CD8-positive, alpha-beta memory T cell (primary cell): ENCODE measurements around the gene PRRG1. TPM values are rescaled to one million over a fixed set of nuclear protein-coding genes. Genes with fewer than 3 reads are reported as not detected.
"Not testable (repeated sequence)": the region's sequence is repeated elsewhere in the genome, so short reads cannot be mapped to it uniquely, and the experiment has no call there.

Source experiments
- CTCF ChIA-PET: fragments of 350-600 bp; sonication (Branson Sonifier 250); formaldehyde crosslinking; loops from one replicate; lab custom pipeline; 2021; ENCODE audit warnings: antibody characterized with exemption; lab: Charles Lee
- POLR2A ChIA-PET: fragments of 350-600 bp; sonication (Branson Sonifier 250); formaldehyde crosslinking; loops from one replicate; lab custom pipeline; 2021; ENCODE audit warnings: antibody characterized with exemption; lab: Charles Lee
- DNase-seq, 5 donors: peaks; one replicate each; pipeline versions ENCODE4 v3.0.0 to v3.0.0-alpha.2; 2020 to 2022; ENCODE audit warnings: mixed read lengths in 1 of 5
- H3K27ac ChIP-seq: one replicate; pipeline ENCODE4 v1.7.0; 2013; ENCODE audit warnings: low read depth, mild to moderate bottlenecking, low read length, moderate library complexity
- H3K27me3 ChIP-seq: 2 replicates; pipeline ENCODE4 v1.7.0; 2013; ENCODE audit warnings: low read length, mild to moderate bottlenecking; ENCODE audit not compliant: insufficient read depth, poor library complexity, severe bottlenecking
- H3K36me3 ChIP-seq: 2 replicates; pipeline ENCODE4 v1.7.0; 2013; ENCODE audit warnings: mild to moderate bottlenecking, low read length, moderate library complexity; ENCODE audit not compliant: insufficient read depth
- H3K4me1 ChIP-seq: 2 replicates; pipeline ENCODE4 v1.7.0; 2013; ENCODE audit warnings: mild to moderate bottlenecking, low read length, moderate library complexity; ENCODE audit not compliant: insufficient read depth
- H3K4me3 ChIP-seq: 2 replicates; pipeline ENCODE4 v1.7.0; 2013; ENCODE audit warnings: mild to moderate bottlenecking, low read length
- H3K9me3 ChIP-seq: 2 replicates; pipeline ENCODE4 v1.7.0; 2013; ENCODE audit warnings: mild to moderate bottlenecking, low read length
- H3K27ac Mint-ChIP-seq, 8 donors: one replicate each; pipeline ENCODE4 v1.8.0; 2020 to 2021; ENCODE audit warnings: mixed read lengths in 8 of 8, mild to moderate bottlenecking in 6 of 8, inconsistent platforms in 3 of 8, moderate library complexity in 3 of 8
- H3K27me3 Mint-ChIP-seq, 2 donors: one replicate each; pipeline ENCODE4 v1.8.0; 2020 to 2021; ENCODE audit warnings: mixed read lengths in 2 of 2, mild to moderate bottlenecking in 1 of 2, moderate library complexity in 1 of 2
- H3K36me3 Mint-ChIP-seq, 3 donors: one replicate each; pipeline ENCODE4 v1.8.0; 2020 to 2021; ENCODE audit warnings: mixed read lengths in 3 of 3, inconsistent platforms in 1 of 3, mild to moderate bottlenecking in 1 of 3
- H3K4me1 Mint-ChIP-seq, 3 donors: one replicate each; pipeline ENCODE4 v1.8.0; 2020 to 2021; ENCODE audit warnings: mixed read lengths in 3 of 3, inconsistent platforms in 1 of 3, mild to moderate bottlenecking in 1 of 3
- H3K4me3 Mint-ChIP-seq, 7 donors: one replicate each; pipeline ENCODE4 v1.8.0; 2020 to 2021; ENCODE audit warnings: mixed read lengths in 7 of 7, mild to moderate bottlenecking in 6 of 7, moderate library complexity in 4 of 7, inconsistent platforms in 2 of 7
- H3K9me3 Mint-ChIP-seq, 5 donors: one replicate each; pipeline ENCODE4 v1.8.0; 2020 to 2022; ENCODE audit warnings: mixed read lengths in 5 of 5, mild to moderate bottlenecking in 3 of 5, moderate library complexity in 2 of 5, inconsistent platforms in 1 of 5
- polyA plus RNA-seq: library from polyadenylated mRNA; unstranded; fragments of 300-500 nt; fragmentation: Illumina TruSeq; gene quantifications from one replicate; pipeline ENCODE4 v1.2.3, GENCODE V29; 2021
- total RNA-seq, 2 experiments: library from RNA; stranded (reverse); gene quantifications; one replicate each; pipeline ENCODE4 v1.2.3, GENCODE V29; 2021

Gene PRRG1
- total and polyA plus RNA-seq, 3 experiments from 2014 or later: not detected

GRCh38 chrX:37455381-37455780, 106.2 kb downstream of the PRRG1 start:
- no peak for DNase-seq
- Mint-ChIP-seq H3K4me3 (no peak overlapping the region), H3K9me3 (peaks cover 0 to 4% (median 0%) of the 10 kb centered on the region in 5 donors), H3K27ac (no peak overlapping the region), H3K4me1 (no peaks in the 10 kb centered on the region), H3K27me3 (peaks cover 0 to 8% of the 10 kb centered on the region in 2 donors), H3K36me3 (no peaks in the 10 kb centered on the region)
- Histone ChIP-seq H3K27ac (no peak overlapping the region), H3K27me3 (no peaks in the 10 kb centered on the region), H3K9me3 (no peaks in the 10 kb centered on the region), H3K4me3 (no peak overlapping the region), H3K36me3 (no peaks in the 10 kb centered on the region), H3K4me1 (no peaks in the 10 kb centered on the region)
- ChIA-PET CTCF (no interaction called here), POLR2A (no interaction called here)

- H3K27ac Mint-ChIP-seq, H3K9me3 Mint-ChIP-seq, DNase-seq, H3K36me3 Mint-ChIP-seq, H3K4me1 Mint-ChIP-seq, H3K27me3 Mint-ChIP-seq, H3K4me3 Mint-ChIP-seq, H3K27ac ChIP-seq, H3K9me3 ChIP-seq, POLR2A ChIA-PET, CTCF ChIA-PET, H3K4me3 ChIP-seq, H3K36me3 ChIP-seq, H3K27me3 ChIP-seq, H3K4me1 ChIP-seq: not testable (repeated sequence)
Observed at GRCh38 chrX:37460285-37460684, 111.1 kb downstream of the PRRG1 start.

- Histone ChIP-seq H3K9me3 (no peaks in the 10 kb centered on the region), H3K36me3 (no peaks in the 10 kb centered on the region), H3K4me1 (no peaks in the 10 kb centered on the region), H3K27ac (no peak overlapping the region), H3K4me3 (no peak overlapping the region), H3K27me3 (no peaks in the 10 kb centered on the region)
- Mint-ChIP-seq H3K4me3 (no peak overlapping the region), H3K27me3 (peaks cover 0 to 7% of the 10 kb centered on the region in 2 donors), H3K4me1 (no peaks in the 10 kb centered on the region), H3K27ac (no peak overlapping the region), H3K9me3 (peaks cover 0 to 4% (median 0%) of the 10 kb centered on the region in 5 donors), H3K36me3 (no peaks in the 10 kb centered on the region)
- POLR2A ChIA-PET: no interaction called here
- CTCF ChIA-PET: no interaction called here
- no peak for DNase-seq
Observed at GRCh38 chrX:37462346-37462745, 113.2 kb downstream of the PRRG1 start.

GRCh38 chrX:37468124-37468739, 119.1 kb downstream of the PRRG1 start:
- DNase-seq: no peak
- no peaks in the 10 kb centered on the region for H3K36me3 Mint-ChIP-seq
- H3K27me3 Mint-ChIP-seq: peaks cover 0 to 7% of the 10 kb centered on the region in 2 donors
- no peak overlapping the region for H3K27ac ChIP-seq
- H3K4me1 Mint-ChIP-seq: no peaks in the 10 kb centered on the region
- no peaks in the 10 kb centered on the region for H3K9me3 ChIP-seq
- no peak overlapping the region for H3K4me3 ChIP-seq
- H3K4me1 ChIP-seq: no peaks in the 10 kb centered on the region
- no peaks in the 10 kb centered on the region for H3K9me3 Mint-ChIP-seq
- no peaks in the 10 kb centered on the region for H3K36me3 ChIP-seq
- no peak overlapping the region for H3K4me3 Mint-ChIP-seq
- H3K27me3 ChIP-seq: no peaks in the 10 kb centered on the region
- POLR2A ChIA-PET: no interaction called here
- CTCF ChIA-PET: no interaction called here
- no peak overlapping the region for H3K27ac Mint-ChIP-seq

GRCh38 chrX:37470711-37471110, 121.5 kb downstream of the PRRG1 start:
- Mint-ChIP-seq H3K27me3 (peaks cover 4 to 8% of the 10 kb centered on the region in 2 donors), H3K27ac (no peak overlapping the region), H3K4me1 (no peaks in the 10 kb centered on the region), H3K9me3 (no peaks in the 10 kb centered on the region), H3K4me3 (no peak overlapping the region), H3K36me3 (no peaks in the 10 kb centered on the region)
- ChIA-PET POLR2A (no interaction called here), CTCF (no interaction called here)
- no peak overlapping the region for H3K27ac ChIP-seq
- DNase-seq: no peak
- H3K4me3 ChIP-seq: no peak overlapping the region
- H3K4me1 ChIP-seq: no peaks in the 10 kb centered on the region
- H3K9me3 ChIP-seq: no peaks in the 10 kb centered on the region
- no peaks in the 10 kb centered on the region for H3K36me3 ChIP-seq
- no peaks in the 10 kb centered on the region for H3K27me3 ChIP-seq

GRCh38 chrX:37472836-37473235, 123.7 kb downstream of the PRRG1 start:
- H3K4me3 Mint-ChIP-seq: no peak overlapping the region
- CTCF ChIA-PET: no interaction called here
- no peaks in the 10 kb centered on the region for H3K9me3 ChIP-seq

GRCh38 chrX:37474478-37474877, 125.3 kb downstream of the PRRG1 start:
- H3K27ac ChIP-seq: no peak overlapping the region
- no peaks in the 10 kb centered on the region for H3K36me3 ChIP-seq
- H3K27me3 Mint-ChIP-seq: peaks cover 8 to 15% of the 10 kb centered on the region in 2 donors
- no peaks in the 10 kb centered on the region for H3K27me3 ChIP-seq
- H3K27ac Mint-ChIP-seq: no peak overlapping the region
- ChIA-PET CTCF (no interaction called here), POLR2A (no interaction called here)
- no peak overlapping the region for H3K4me3 Mint-ChIP-seq
- no peak overlapping the region for H3K4me3 ChIP-seq
- DNase-seq: no peak
- no peaks in the 10 kb centered on the region for H3K9me3 Mint-ChIP-seq
- H3K4me1 ChIP-seq: no peaks in the 10 kb centered on the region
- peaks cover 0 to 2% (median 0%) of the 10 kb centered on the region in 3 donors for H3K36me3 Mint-ChIP-seq
- H3K4me1 Mint-ChIP-seq: no peaks in the 10 kb centered on the region
- H3K9me3 ChIP-seq: no peaks in the 10 kb centered on the region

More at GRCh38 chrX:37472836-37473235, 123.7 kb downstream of the PRRG1 start:
- no peaks in the 10 kb centered on the region for H3K36me3 ChIP-seq
- H3K27me3 Mint-ChIP-seq: peaks cover 8% of the 10 kb centered on the region in 2 donors
- H3K9me3 Mint-ChIP-seq: no peaks in the 10 kb centered on the region
- no peaks in the 10 kb centered on the region for H3K4me1 Mint-ChIP-seq
- H3K27ac Mint-ChIP-seq: no peak overlapping the region
- POLR2A ChIA-PET: no interaction called here
- DNase-seq: no peak
- H3K36me3 Mint-ChIP-seq: no peaks in the 10 kb centered on the region
- H3K4me1 ChIP-seq: no peaks in the 10 kb centered on the region
- no peak overlapping the region for H3K27ac ChIP-seq
- H3K4me3 ChIP-seq: no peak overlapping the region
- no peaks in the 10 kb centered on the region for H3K27me3 ChIP-seq

GRCh38 chrX:37476571-37477170, 127.5 kb downstream of the PRRG1 start:
- Mint-ChIP-seq H3K36me3 (peaks cover 0 to 2% (median 0%) of the 10 kb centered on the region in 3 donors), H3K27ac (no peak overlapping the region), H3K27me3 (peaks cover 8 to 13% of the 10 kb centered on the region in 2 donors), H3K4me1 (no peaks in the 10 kb centered on the region), H3K9me3 (no peaks in the 10 kb centered on the region), H3K4me3 (no peak overlapping the region)
- H3K4me3 ChIP-seq: no peak overlapping the region
- H3K27ac ChIP-seq: no peak overlapping the region
- POLR2A ChIA-PET: no interaction called here
- DNase-seq: no peak
- H3K9me3 ChIP-seq: no peaks in the 10 kb centered on the region
- H3K4me1 ChIP-seq: no peaks in the 10 kb centered on the region
- CTCF ChIA-PET: no interaction called here
- H3K27me3 ChIP-seq: no peaks in the 10 kb centered on the region
- H3K36me3 ChIP-seq: no peaks in the 10 kb centered on the region
